ENCODE results near the gene FUT2.
A peak's percentile ranks its signal among the peaks of the same experiment; 100 is the strongest.
"Not testable (repeated sequence)": the region's sequence is repeated elsewhere in the genome, so short reads cannot be mapped to it uniquely, and the experiment has no call there.

The FUT2 gene

GRCh38 chr19:48705431-48705830 is 9.7 kb downstream of the FUT2 start:
- DNase-seq, result peak; percentile 3

- no peak for DNase-seq
These were observed 12.7 kb downstream of the FUT2 start for GRCh38 chr19:48708471-48708870.

- no peak for DNase-seq
These were observed 15.4 kb downstream of the FUT2 start for GRCh38 chr19:48711106-48711662.

- DNase-seq, result peak; percentile 35
These were observed 17.5 kb downstream of the FUT2 start for GRCh38 chr19:48713041-48713863.

GRCh38 chr19:48713864-48714755 is 18.3 kb downstream of the FUT2 start:
- peak; percentile 98 for DNase-seq

- DNase-seq, result no peak
These were observed 19.2 kb downstream of the FUT2 start for GRCh38 chr19:48714759-48715675.

- no peak for DNase-seq
These were observed 20.0 kb downstream of the FUT2 start for GRCh38 chr19:48715681-48716171.

GRCh38 chr19:48716562-48717291 is 21.0 kb downstream of the FUT2 start:
- DNase-seq, result peak; percentile 32

- DNase-seq, result not testable (repeated sequence)
These were observed 22.3 kb downstream of the FUT2 start for GRCh38 chr19:48718106-48718505.

GRCh38 chr19:48718711-48719231 is 23.0 kb downstream of the FUT2 start:
- no peak for DNase-seq

- DNase-seq, result no peak
These were observed 23.7 kb downstream of the FUT2 start, which contains the start of gene MAMSTR for GRCh38 chr19:48719263-48720171. Gene MAMSTR (minus strand): TSS chr19:48719725. CDS start chr19:48719031, 694 bp downstream.

- DNase-seq, result no peak
These were observed 24.5 kb downstream of the FUT2 start for GRCh38 chr19:48720251-48720612.

GRCh38 chr19:48720613-48721296 is 25.0 kb downstream of the FUT2 start:
- peak; percentile 97 for DNase-seq

GRCh38 chr19:48722196-48722708 is 26.5 kb downstream of the FUT2 start:
- DNase-seq, result no peak

GRCh38 chr19:48724796-48725753 is 29.3 kb downstream of the FUT2 start:
- DNase-seq, result peak; percentile 23

- no peak for DNase-seq
These were observed 30.8 kb downstream of the FUT2 start for GRCh38 chr19:48726556-48726955.

GRCh38 chr19:48728911-48729664 is 33.3 kb downstream of the FUT2 start:
- no peak for DNase-seq

Data from NCI-H345 (cell line).